Superior temporal gyrus (tissue), 1 donor: ENCODE data around the gene ITPK1.

Source experiments
- DNase-seq: peaks from one replicate; pipeline ENCODE4 v3.0.0-alpha.2; 2016; ENCODE audit errors: extremely low spot score

The ITPK1 gene

GRCh38 chr14:93044556-93044955 lies 71.2 kb downstream of the ITPK1 start:
- DNase-seq, result no peak

DNA sequence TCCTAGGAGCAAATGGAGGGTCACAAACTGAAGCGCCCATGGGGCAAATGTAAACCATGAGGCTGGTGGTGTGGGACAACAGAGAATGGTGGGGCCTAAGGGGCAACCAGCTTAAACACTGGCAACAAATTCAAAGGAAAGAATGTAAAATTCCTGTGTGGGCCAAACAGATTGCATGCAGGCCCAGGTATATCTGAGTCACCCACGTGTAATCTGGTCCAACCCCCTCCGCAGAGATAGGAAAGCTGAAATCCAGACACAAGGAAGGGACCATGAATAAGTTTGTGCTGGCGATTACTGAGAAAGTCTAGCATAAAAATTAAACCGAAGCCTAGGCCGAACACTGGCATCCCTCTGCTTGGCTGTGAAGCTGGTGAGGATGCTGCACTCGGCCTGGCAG lies 71.6 kb downstream of the ITPK1 start:
- no peak for DNase-seq

- DNase-seq, result no peak
Observed at GRCh38 chr14:93042968-93043940, 72.5 kb downstream of the ITPK1 start.

GRCh38 chr14:93041830-93042229 lies 73.9 kb downstream of the ITPK1 start:
- DNase-seq, result no peak

DNA sequence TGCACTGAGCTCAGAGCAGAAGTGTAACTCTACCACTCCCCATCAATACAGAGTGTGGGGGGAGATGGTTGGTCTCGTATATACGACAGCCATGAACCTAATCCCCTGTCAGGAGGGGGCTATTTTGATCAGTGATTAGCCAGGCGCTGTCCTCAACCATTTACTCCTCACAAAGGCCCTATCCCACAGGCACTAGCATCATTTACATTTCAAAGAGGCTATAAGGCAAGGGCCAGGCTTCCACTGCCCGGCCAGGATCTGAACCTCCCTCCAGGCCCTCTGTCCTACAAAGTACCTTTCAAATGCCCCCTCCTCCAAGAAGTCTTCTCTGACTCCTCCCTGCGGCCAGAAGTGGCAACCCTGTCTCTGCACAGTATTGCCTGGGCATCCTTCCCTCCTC lies 74.7 kb downstream of the ITPK1 start:
- no peak for DNase-seq

- no peak for DNase-seq
Observed at GRCh38 chr14:93040443-93040842, 75.3 kb downstream of the ITPK1 start.

GRCh38 chr14:93039649-93040315 lies 75.9 kb downstream of the ITPK1 start:
- DNase-seq, result no peak

DNA sequence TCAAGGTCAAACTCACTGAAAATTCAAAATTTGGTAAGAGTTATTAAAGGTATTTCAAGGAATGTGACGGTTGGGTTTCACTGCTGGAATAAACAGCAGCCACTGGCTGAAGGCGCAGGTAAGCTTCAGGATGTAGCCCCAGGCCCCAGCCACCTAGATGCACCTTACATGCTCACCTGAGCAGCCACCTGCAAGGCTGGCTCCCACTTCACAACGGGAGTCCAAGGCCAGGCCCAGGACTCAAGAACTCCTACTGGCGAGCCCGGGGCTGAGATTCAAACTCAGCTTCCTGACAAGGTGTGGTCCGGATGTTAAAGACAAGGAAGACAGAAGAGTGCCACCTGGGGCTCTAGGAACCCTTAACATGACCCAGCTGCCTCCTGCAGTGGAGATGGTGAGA lies 78.4 kb downstream of the ITPK1 start:
- no peak for DNase-seq

DNA sequence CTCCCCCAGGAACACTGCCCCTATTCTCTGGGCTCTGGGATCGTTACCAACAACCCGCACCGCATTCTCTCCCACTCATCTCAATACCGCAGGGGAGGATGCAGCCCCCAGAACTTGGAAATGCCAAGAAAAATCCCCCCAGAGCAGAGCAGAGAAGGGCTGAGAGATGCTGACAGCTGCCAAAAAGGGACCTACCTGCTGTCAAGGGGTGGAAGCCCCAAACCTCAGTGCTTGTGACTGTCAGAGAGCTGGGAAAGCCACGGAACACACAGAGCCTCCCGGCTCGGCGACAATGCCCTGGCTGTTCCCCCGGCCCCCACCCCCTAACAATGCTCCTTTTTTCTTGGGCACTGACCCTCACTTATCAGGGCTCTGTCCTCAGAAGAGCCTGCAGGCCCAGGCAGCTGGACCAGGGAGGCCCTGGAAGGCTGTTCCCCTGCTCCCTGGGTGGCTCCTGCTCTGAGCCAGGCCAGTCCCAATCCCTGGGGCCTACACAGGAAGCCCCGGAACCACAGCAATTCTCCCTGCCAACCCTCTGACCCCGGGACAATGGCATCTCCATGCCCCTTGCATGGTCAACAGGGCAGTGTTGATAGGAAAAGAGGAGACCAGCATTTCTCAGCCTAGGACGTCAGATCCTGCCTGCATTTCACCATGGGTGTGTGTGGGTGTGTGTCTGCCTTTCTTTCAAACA lies 78.9 kb downstream of the ITPK1 start:
- DNase-seq, result peak; percentile 94

- no peak for DNase-seq
Observed at GRCh38 chr14:93035917-93036651, 79.6 kb downstream of the ITPK1 start.

GRCh38 chr14:93035585-93035916 lies 80.2 kb downstream of the ITPK1 start:
- DNase-seq, result no peak

- DNase-seq, result no peak
Observed at GRCh38 chr14:93034671-93034994, 81.1 kb downstream of the ITPK1 start.

- no peak for DNase-seq
Observed at GRCh38 chr14:93033983-93034670, 81.6 kb downstream of the ITPK1 start.

DNA sequence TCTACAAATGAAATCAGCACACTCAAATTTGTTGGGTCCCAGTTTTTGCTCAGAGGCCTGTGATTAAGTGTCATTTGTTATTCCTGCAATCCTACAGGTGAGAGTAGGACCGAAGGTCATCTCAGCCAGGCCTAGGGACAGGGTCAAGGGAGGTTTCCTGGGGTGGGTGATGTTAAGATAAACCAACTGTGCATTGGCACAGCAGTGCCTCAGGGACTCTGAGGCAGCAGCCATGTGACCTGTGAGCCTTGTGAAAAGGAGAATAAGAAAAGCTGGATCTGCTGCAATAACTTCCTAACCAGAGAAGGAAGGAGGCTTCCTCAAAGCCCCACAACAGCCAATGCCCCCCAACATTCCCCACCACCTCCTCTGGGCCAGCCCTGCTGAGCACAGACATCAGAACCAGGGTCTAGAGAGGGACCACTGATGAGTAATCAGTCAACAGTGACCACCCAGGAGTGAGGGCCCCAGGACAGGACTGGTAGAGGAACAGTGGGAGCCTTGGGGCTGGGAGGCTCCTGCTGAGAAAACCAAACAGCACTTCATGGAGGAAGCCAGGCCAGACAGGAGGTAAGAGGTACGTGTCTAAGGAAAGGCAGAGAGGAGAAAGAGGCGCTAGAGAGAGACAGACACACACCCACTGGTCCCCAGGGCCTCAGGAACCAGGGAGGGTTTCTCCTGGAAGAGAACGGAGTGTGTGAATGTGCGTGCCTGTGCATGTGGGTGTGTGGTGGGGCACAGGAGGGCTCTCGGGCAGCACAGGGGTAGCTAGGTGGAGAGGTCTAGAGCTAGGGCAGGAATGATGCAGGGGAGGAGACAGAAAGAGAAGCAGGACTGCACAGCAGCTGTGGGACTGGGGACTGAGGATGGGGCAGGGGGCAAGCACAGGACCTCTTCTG lies 82.4 kb downstream of the ITPK1 start:
- no peak for DNase-seq

- no peak for DNase-seq
Observed at GRCh38 chr14:93032421-93032936, 83.2 kb downstream of the ITPK1 start.

DNA sequence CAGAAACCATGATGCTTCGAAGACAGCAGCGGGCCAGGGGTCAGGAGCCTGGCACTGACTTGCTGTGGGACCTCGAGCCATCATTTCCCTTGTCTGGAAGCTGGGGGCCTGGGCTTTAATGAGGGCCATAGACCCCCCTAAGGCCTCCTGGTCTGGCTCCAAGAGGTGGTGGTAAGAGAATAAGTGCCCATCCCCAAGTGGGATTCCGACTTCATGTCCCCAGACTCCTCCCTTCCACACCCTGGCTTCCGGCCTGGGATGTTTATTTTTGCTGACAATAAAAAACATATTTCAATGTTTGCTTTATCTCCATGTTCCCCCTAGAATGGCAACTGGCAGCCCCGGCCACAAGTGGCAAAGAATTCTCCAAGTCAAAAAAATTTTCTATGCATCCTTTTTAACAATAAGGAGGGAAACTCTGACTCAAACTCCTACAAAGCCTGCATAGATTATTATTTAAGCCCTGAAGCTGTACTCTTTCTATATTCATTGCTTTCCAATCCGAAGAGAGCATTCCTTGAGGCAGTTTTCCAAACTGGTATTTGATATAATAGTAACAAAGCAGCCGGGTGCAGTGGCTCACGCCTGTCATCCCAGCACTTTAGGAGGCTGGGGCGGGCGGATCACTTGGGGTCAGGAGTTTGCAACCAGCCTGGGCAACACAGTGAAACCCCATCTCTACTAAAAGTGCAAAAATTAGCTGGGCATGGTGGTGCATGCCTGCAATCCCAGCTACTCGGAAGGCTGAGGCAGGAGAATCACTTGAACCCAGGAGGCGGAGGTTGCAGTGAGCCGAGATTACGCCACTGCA lies 84.0 kb downstream of the ITPK1 start:
- DNase-seq, result no peak

GRCh38 chr14:93030761-93031160 lies 85.0 kb downstream of the ITPK1 start:
- DNase-seq, result no peak

- DNase-seq, result peak; percentile 79
Observed at GRCh38 chr14:93029911-93030508, 85.7 kb downstream of the ITPK1 start.

DNA sequence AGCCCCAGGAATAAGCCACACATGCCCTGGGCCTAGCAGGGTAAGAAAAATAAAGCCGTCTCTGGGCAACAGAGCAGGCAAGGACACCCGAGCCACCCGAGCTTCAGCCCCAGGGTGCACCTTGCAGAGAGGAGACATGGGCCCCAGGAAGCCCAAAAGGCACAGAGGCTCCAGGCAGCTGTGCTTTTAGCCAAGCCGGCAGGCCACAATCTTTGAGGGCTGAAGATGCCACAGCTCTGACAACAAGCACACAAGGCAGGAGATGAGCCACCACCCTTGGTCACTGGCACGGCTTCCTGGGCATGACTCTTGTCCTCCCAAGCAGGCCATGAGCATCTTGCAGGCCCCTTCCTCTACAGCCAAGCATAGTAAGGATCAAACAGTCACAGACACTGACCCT lies 86.3 kb downstream of the ITPK1 start:
- DNase-seq, result no peak
